GM20000 (cell line): ENCODE measurements around the gene RNF138.

Source experiments
- DNase-seq: peaks from one replicate; pipeline ENCODE4 v3.0.0; 2012; ENCODE audit warnings: low spot score
- TF ChIP-seq, protein P1 (sequence below): IDR thresholded peaks from 2 replicates; pipeline ENCODE4 v1.5.1; 2012; ENCODE audit warnings: mild to moderate bottlenecking, control low read depth; ENCODE audit errors: extremely low read depth, missing control alignments

The RNF138 gene

DNA sequence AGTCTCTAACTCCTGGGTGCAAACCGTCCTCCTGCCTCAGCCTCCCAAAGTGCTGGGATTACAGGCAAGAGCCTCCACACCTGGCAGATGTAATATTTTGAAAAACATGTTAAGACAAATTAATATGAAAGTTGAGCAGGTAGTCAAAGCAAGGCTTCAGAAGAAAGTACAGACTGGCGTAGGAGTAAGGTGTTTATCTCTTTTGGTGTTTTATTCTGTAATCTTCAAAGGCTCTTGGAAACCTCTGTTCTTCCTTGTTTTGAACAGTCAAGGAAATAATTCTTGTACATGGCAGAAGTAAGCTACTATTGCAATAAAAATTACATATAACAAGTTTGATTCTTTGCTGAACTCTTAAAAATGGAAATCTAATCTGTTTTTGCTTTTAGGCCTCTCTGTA lies 5.3 kb downstream of the RNF138 start:
- TF ChIP-seq, protein P1, sequence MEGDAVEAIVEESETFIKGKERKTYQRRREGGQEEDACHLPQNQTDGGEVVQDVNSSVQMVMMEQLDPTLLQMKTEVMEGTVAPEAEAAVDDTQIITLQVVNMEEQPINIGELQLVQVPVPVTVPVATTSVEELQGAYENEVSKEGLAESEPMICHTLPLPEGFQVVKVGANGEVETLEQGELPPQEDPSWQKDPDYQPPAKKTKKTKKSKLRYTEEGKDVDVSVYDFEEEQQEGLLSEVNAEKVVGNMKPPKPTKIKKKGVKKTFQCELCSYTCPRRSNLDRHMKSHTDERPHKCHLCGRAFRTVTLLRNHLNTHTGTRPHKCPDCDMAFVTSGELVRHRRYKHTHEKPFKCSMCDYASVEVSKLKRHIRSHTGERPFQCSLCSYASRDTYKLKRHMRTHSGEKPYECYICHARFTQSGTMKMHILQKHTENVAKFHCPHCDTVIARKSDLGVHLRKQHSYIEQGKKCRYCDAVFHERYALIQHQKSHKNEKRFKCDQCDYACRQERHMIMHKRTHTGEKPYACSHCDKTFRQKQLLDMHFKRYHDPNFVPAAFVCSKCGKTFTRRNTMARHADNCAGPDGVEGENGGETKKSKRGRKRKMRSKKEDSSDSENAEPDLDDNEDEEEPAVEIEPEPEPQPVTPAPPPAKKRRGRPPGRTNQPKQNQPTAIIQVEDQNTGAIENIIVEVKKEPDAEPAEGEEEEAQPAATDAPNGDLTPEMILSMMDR: no peak
- DNase-seq: no peak

DNA sequence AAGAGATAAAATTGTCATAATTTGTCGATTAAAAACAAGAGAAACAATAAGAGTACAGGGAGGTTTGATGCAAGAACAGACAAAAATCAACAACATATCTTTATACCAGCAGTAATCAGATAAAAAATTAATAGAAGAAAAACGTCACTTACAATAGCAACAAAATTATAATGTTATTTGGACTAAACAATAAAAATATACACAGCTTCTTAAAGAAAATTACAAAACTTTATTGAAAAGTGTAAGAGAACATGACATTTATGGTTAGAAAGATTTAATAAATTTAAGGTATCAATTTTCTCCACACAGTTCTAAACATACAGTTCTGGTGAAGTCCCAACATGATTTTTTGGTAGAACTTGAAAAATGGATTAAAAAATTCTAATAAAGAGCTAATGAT lies 12.8 kb downstream of the RNF138 start:
- no peak for DNase-seq
- TF ChIP-seq, protein P1: no peak

DNA sequence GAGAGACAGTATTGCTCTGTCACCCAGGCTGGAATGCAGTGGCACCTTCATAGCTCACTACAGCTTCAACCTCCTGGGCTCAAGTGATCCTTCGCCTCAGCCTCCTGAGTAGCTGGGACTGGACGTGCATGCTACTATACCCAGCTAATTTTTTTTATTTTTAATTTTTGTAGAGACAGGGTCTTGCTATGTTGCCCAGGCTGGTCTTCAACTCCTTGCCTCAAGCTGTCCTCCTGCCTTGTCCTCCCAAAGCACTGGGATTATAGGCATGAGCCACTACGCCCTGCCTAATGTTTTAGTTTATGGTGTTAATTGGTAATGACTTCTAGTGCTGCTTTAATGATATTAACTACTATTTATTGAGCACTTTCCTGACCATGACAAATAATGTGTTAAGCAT lies 18.3 kb downstream of the RNF138 start:
- no peak for DNase-seq
- TF ChIP-seq, protein P1: no peak

DNA sequence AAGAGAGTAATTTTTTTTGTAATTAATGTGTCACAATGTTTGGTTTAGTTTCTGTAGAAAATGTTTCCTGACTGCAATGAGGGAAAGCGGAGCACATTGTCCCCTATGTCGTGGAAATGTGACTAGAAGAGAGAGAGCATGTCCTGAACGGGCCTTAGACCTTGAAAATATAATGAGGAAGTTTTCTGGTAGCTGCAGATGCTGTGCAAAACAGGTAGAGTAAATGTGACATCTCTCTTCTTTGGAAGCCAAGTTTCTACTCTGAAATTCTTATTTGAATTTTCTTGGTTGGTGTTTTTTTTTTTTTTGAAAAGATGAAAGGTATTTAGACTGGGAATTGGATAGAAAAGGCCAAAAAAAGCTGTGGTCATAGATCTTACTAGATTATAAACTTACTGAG lies 20.0 kb downstream of the RNF138 start:
- TF ChIP-seq, protein P1: no peak
- DNase-seq: no peak

DNA sequence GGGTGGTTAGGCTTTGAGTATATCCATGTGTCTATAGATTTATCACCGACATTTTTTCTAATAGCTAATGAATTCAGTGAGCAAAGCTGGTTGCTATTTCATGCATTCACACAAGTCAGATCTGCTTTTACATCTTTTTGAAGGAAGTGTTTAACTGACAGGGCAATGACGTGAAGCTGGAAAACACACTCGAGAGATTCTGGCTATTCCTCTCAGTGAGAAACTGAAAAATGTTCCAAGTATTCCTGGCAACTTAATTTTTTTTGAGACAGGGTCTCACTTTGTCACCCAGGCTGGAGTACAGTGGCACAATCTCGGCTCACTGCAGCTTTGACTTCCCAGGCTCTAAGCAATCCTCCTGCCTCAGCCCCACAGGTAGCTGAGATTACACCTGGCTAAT lies 21.2 kb downstream of the RNF138 start:
- no peak for DNase-seq
- TF ChIP-seq, protein P1: no peak

DNA sequence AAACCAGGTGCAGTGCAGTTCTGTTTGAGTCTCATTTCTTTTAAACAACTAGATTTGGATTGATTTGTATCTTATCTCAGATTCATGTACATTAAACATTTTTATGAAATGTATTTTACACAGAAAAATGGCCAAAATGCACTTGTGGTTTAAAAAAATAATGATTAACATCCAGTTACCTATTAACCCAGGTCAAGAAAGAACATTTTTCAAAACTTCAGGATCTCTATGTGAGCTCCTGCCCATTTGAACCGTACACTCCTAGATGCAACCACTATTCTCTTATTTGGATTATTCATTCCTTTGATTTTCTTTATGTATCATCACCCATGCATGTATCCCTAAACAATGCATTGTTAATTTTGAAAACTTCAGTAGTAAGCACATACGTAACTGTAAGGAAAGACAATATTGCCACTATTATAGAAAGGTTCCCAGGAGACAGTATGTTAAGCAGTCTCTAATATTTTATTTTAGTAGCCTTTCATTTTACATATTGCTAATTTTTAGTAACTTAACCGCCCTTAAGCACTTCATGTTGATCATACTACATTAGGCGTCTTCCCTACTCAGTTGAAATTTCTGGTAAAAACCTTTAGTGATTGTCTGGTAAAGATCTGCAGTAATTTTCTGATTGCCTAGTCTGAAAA lies 22.7 kb downstream of the RNF138 start:
- TF ChIP-seq, protein P1: no peak
- no peak for DNase-seq

DNA sequence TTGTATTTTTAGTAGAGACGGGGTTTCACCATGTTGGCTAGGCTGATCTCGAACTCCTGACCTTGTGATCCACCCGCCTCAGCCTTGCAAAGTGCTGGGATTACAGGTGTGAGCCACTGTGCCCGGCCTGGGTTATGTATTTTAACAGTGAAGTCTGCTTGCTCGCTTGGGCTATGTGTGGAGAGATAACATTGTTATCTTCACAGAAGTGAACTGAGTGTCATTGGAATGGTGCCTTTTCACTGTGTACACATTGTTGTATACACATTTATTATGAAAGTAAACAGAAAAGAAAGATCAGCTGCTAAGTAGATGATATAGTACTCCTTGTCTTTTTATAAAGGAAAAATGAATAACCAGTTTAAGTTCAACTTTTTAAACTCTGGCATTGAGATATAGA lies 30.4 kb downstream of the RNF138 start:
- DNase-seq: no peak
- TF ChIP-seq, protein P1: no peak
